Stimulated activated CD4-positive, alpha-beta T cell treated with anti-CD3 and anti-CD28 coated beads, Interleukin-4, amount 100 ng/mL, for 1 hour (primary cell): ENCODE data around the gene CMBL.
A peak's percentile ranks its signal among the peaks of the same experiment; 100 is the strongest.
"Not testable (repeated sequence)": the region's sequence is repeated elsewhere in the genome, so short reads cannot be mapped to it uniquely, and the experiment has no call there.

Experiments used
- DNase-seq: peaks from one replicate; pipeline ENCODE4 v3.0.0-alpha.2; 2020

The CMBL gene

GRCh38 chr5:10283927-10284635, 23.6 kb downstream of the CMBL start:
- DNase-seq: peak; percentile 81

- DNase-seq: no peak
Measured at GRCh38 chr5:10279925-10280720, 27.6 kb downstream of the CMBL start.

- no peak for DNase-seq
Measured at GRCh38 chr5:10279328-10279727, 28.4 kb downstream of the CMBL start.

- DNase-seq: no peak
Measured at GRCh38 chr5:10278658-10279279, 28.9 kb downstream of the CMBL start.

GRCh38 chr5:10277773-10278630, 29.7 kb downstream of the CMBL start:
- DNase-seq: no peak

GRCh38 chr5:10276691-10277090, 31.0 kb downstream of the CMBL start:
- no peak for DNase-seq

- no peak for DNase-seq
Measured at GRCh38 chr5:10275991-10276390, 31.7 kb downstream of the CMBL start.

- DNase-seq: no peak
Measured at GRCh38 chr5:10275460-10275859, 32.2 kb downstream of the CMBL start.

GRCh38 chr5:10272875-10273209, 34.9 kb downstream of the CMBL start:
- not testable (repeated sequence) for DNase-seq

- DNase-seq: no peak
Measured at GRCh38 chr5:10272053-10272874, 35.4 kb downstream of the CMBL start.

GRCh38 chr5:10268100-10268499, 39.6 kb downstream of the CMBL start:
- no peak for DNase-seq

GRCh38 chr5:10266839-10267238, 40.9 kb downstream of the CMBL start:
- no peak for DNase-seq

- DNase-seq: no peak
Measured at GRCh38 chr5:10266137-10266536, 41.6 kb downstream of the CMBL start.

GRCh38 chr5:10265245-10266109, 42.2 kb downstream of the CMBL start:
- DNase-seq: no peak

- no peak for DNase-seq
Measured at GRCh38 chr5:10264604-10265003, 43.1 kb downstream of the CMBL start.

- DNase-seq: no peak
Measured at GRCh38 chr5:10262995-10263394, 44.7 kb downstream of the CMBL start.

GRCh38 chr5:10262121-10262774, 45.5 kb downstream of the CMBL start:
- DNase-seq: no peak

GRCh38 chr5:10261065-10261464, 46.6 kb downstream of the CMBL start:
- DNase-seq: no peak

- DNase-seq: no peak
Measured at GRCh38 chr5:10259899-10260298, 47.8 kb downstream of the CMBL start.

- DNase-seq: no peak
Measured at GRCh38 chr5:10257870-10258269, 49.8 kb downstream of the CMBL start.

- no peak for DNase-seq
Measured at GRCh38 chr5:10254686-10255085, 53.0 kb downstream of the CMBL start.
